SK-N-MC (cell line): ENCODE data around the gene GCC1.

Source experiments
- EZH2 ChIP-seq: fragments of 200-600 bp; sonication (generic); IDR thresholded peaks from one replicate; pipeline ENCODE4 v1.6.1; 2017; ENCODE audit warnings: antibody characterized with exemption
- POLR2AphosphoS5 ChIP-seq: IDR thresholded peaks from 2 replicates; pipeline ENCODE4 v1.6.1; 2012; ENCODE audit warnings: mild to moderate bottlenecking, low read depth, low read length, borderline replicate concordance

- no peak for TF ChIP-seq EZH2
- no peak for TF ChIP-seq POLR2AphosphoS5
These were observed 7.2 kb downstream of the GCC1 start for GRCh38 chr7:127578036-127578684.
